K562 (cell line): Measurements from ENCODE around the gene DNAAF2. TPM values are rescaled to one million over a fixed set of nuclear protein-coding genes. Genes with fewer than 3 reads are reported as not detected.

Experiments used
- ATAC-seq: fragments of 200-7000 bp; cut with Tn5 transposase; 3 replicates; pipeline ENCODE4 v1.9.1; 2020; ENCODE audit warnings: moderate library complexity
- BruUV-seq: library from RNA; stranded (reverse); fragments of 400-500 nt; replicated peaks from 2 replicates; lab custom pipeline; 2021; lab: Mats Ljungman, UMichigan
- CTCF ChIA-PET: fragments of 300-600 bp; formaldehyde crosslinking; extraction: SDS; loops from one replicate; lab custom pipeline; 2021; ENCODE audit warnings: low intra/inter-chr PET ratio; lab: Yijun Ruan, JAX
- POLR2A ChIA-PET: fragments of 300-600, 350-650 bp; sonication (Branson Sonifier 250); formaldehyde crosslinking; extraction: SDS; loops from one replicate; lab custom pipeline; 2021; ENCODE audit warnings: antibody characterized with exemption, inconsistent platforms; lab: Yijun Ruan, JAX
- DNase-seq, 4 experiments: peaks; one replicate each; pipeline versions ENCODE4 v3.0.0 to v3.0.0-alpha.2; 2011 to 2018; ENCODE audit warnings: low spot score in 3 of 4, mixed read lengths in 3 of 4; ENCODE audit errors: extremely low read depth in 1 of 4
- FAIRE-seq: peaks from 2 replicates; lab custom pipeline; 2011; peaks lifted over from hg19 to GRCh38; lab: Jason Lieb, UNC
- H2AFZ ChIP-seq: 2 replicates; pipeline ENCODE4 v1.6.0; 2011; ENCODE audit warnings: low read depth, low read length, control low read depth, inconsistent platforms
- H3K27ac ChIP-seq: fragments of 200-600 bp; 3 replicates; pipeline ENCODE4 v1.8.0; 2011; ENCODE audit warnings: low read depth, mild to moderate bottlenecking, control low read depth, inconsistent platforms, low read length, moderate library complexity, mixed read lengths; ENCODE audit errors: extremely low read depth
- H3K27me3 ChIP-seq, 2 experiments: fragments of 300-600 bp in 1 of 2; 2 replicates in 1 of 2; 3 replicates in 1 of 2; pipeline versions ENCODE4 v1.6.0 to v1.8.0; 2011; ENCODE audit warnings: inconsistent platforms in 2 of 2, low read length in 2 of 2, mild to moderate bottlenecking in 1 of 2, mixed read lengths in 1 of 2, moderate library complexity in 1 of 2; ENCODE audit not compliant: control insufficient read depth in 2 of 2, insufficient read depth in 2 of 2
- H3K36me3 ChIP-seq: fragments of 300-600 bp; 3 replicates; pipeline ENCODE4 v1.8.0; 2011; ENCODE audit warnings: mild to moderate bottlenecking, low read length, inconsistent platforms; ENCODE audit not compliant: control insufficient read depth, insufficient read depth
- H3K4me1 ChIP-seq, 2 experiments: fragments of 200-600 bp in 1 of 2; replicated peaks in 1 of 2; 2 replicates in 1 of 2; 3 replicates in 1 of 2; pipeline versions ENCODE4 v1.5.1 to v1.8.0; 2011; ENCODE audit warnings: inconsistent platforms in 2 of 2, low read length in 2 of 2, mild to moderate bottlenecking in 1 of 2, mixed read lengths in 1 of 2, moderate library complexity in 1 of 2; ENCODE audit not compliant: control insufficient read depth in 2 of 2, insufficient read depth in 2 of 2
- H3K4me2 ChIP-seq: 2 replicates; pipeline ENCODE4 v1.6.1; 2011; ENCODE audit warnings: low read length, control low read depth, inconsistent platforms, mixed read lengths; ENCODE audit not compliant: insufficient read depth
- H3K4me3 ChIP-seq: fragments of 200-600 bp; sonication (generic), shearing (Covaris generic); 2 replicates; pipeline ENCODE4 v1.5.1; 2016; ENCODE audit warnings: control low read depth, inconsistent platforms
- H3K79me2 ChIP-seq: fragments of 200-600 bp; 3 replicates; pipeline ENCODE4 v1.8.0; 2011; ENCODE audit warnings: low read length, inconsistent platforms; ENCODE audit not compliant: control insufficient read depth, insufficient read depth
- H3K9ac ChIP-seq, 2 experiments: 2 replicates each; pipeline versions ENCODE4 v1.6.0 to v1.6.1; 2011; ENCODE audit warnings: low read depth in 2 of 2, low read length in 2 of 2, control low read depth in 1 of 2, inconsistent platforms in 1 of 2, mild to moderate bottlenecking in 1 of 2, mixed read lengths in 1 of 2; ENCODE audit not compliant: insufficient read depth in 1 of 2
- H3K9me1 ChIP-seq: one replicate; pipeline ENCODE4 v1.6.0; 2011; ENCODE audit warnings: inconsistent platforms, mild to moderate bottlenecking, low read length, moderate library complexity; ENCODE audit not compliant: control insufficient read depth, insufficient read depth
- H3K9me3 ChIP-seq: replicated peaks from 2 replicates; pipeline ENCODE4 v1.5.1; 2011; ENCODE audit warnings: low read depth, low read length, inconsistent platforms; ENCODE audit not compliant: control insufficient read depth, insufficient read depth
- H4K20me1 ChIP-seq: replicated peaks from 2 replicates; pipeline ENCODE4 v1.6.1; 2011; ENCODE audit warnings: low read length, inconsistent platforms, mixed read lengths; ENCODE audit not compliant: control insufficient read depth, insufficient read depth
- ARID2 ChIP-seq: fragments of 450-650 bp; IDR thresholded peaks from 2 replicates; pipeline ENCODE4 v1.6.1; 2017; ENCODE audit warnings: antibody characterized with exemption, mild to moderate bottlenecking
- C11orf30 ChIP-seq: fragments of 450-650 bp; IDR thresholded peaks from 2 replicates; pipeline ENCODE4 v1.6.1; 2016; ENCODE audit warnings: low read depth, mild to moderate bottlenecking
- E2F5 ChIP-seq: sonication (generic); formaldehyde crosslinking; IDR thresholded peaks from 2 replicates; pipeline ENCODE4 v1.8.0; 2022; ENCODE audit warnings: mild to moderate bottlenecking, missing genetic modification reagents
- POLR2B ChIP-seq: fragments of 450-650 bp; IDR thresholded peaks from 2 replicates; pipeline ENCODE4 v1.6.1; 2018; ENCODE audit warnings: low read depth; ENCODE audit not compliant: partially characterized antibody
- PREB ChIP-seq: sonication (generic); formaldehyde crosslinking; IDR thresholded peaks from 2 replicates; pipeline ENCODE4 v1.8.1; 2023; ENCODE audit warnings: mild to moderate bottlenecking, missing genetic modification reagents
- WGBS: fragments of 100-300 bp; shearing (Covaris generic); methylation state at CpG from one replicate; pipeline ENCODE4 v1.1.6; 2016; ENCODE audit warnings: low coverage, mixed read lengths; ENCODE audit not compliant: insufficient coverage; ENCODE audit errors: missing lambda C conversion rate; 5-methylcytosine and 5-hydroxymethylcytosine counted together
- in situ Hi-C: fragments of 300-500 bp; cut with MboI; formaldehyde crosslinking; loops from 4 replicates; pipeline ENCODE4 v1.15.0; 2018; ENCODE audit warnings: inconsistent platforms, mixed read lengths
- intact Hi-C: fragments of 100-400 bp; cut with micrococcal nuclease; formaldehyde crosslinking; loops from 2 replicates; pipeline ENCODE4 v1.14.2; 2022
- polyA plus RNA-seq, 8 experiments: library from polyadenylated mRNA; depleted of rRNA in 4 of 8; stranded (reverse) in 5 of 8; unstranded in 3 of 8; fragments of >200 nt; fragmentation: Nextera tagmentation in 2 of 8; fragmentation: Illumina TruSeq in 1 of 8; extraction: Ambion mirVana in 2 of 8; extraction: Trizol in 1 of 8; gene quantifications; 2 replicates each; pipeline versions ENCODE4 v1.2.1 to v1.2.3, GENCODE V29; 2011 to 2014; ENCODE audit warnings: inconsistent platforms in 1 of 8, missing spikeins in 1 of 8
- total RNA-seq, 7 experiments: library from RNA; depleted of rRNA in 6 of 7; stranded (reverse); fragments of >200 nt in 6 of 7; fragmentation: Illumina TruSeq in 2 of 7; extraction: Trizol in 2 of 7; gene quantifications; 2 replicates each; pipeline versions ENCODE4 v1.2.1 to v1.2.3, GENCODE V29; 2011 to 2021; ENCODE audit warnings: low replicate concordance in 1 of 7

Gene DNAAF2
- total and polyA plus RNA-seq, 9 of the 15 experiments (the other 6 are each of a cell fraction or from before 2014, with no cell fraction given) = 2.4 to 14.6 (median 11.1) TPM

GRCh38 chr14:49637534-49638078, 2.6 kb upstream of the DNAAF2 start:
- CTCF ChIA-PET = no interaction called here

More at GRCh38 chr14:49637534-49638078, 2.6 kb upstream of the DNAAF2 start:
- H3K4me3 ChIP-seq = no peak overlapping the region
- H3K4me2 ChIP-seq = no peak overlapping the region
- H3K27ac ChIP-seq = no peak overlapping the region
- H3K9me3 ChIP-seq = no peaks in the 10 kb centered on the region
- DNase-seq = no peak
- FAIRE-seq = no peak
- POLR2A ChIA-PET = interaction anchor here (1.1 to 1.7 kb wide), 2 partner anchors 9 to 130 kb away, joined by 4 to 5 read pairs; partner anchors contain the start of gene KLHDC2
- TF ChIP-seq ARID2 (no peak), POLR2B (no peak), E2F5 (no peak), C11orf30 (no peak), PREB (CRISPR knock-in tag) (no peak)
- no peaks in the 10 kb centered on the region for H3K27me3 ChIP-seq
- H2AFZ ChIP-seq = no peak overlapping the region
- no peaks in the 10 kb centered on the region for H3K9me1 ChIP-seq
- 98% methylated on average over 3 of the region's 3 CpGs for WGBS
- no peaks in the 10 kb centered on the region for H4K20me1 ChIP-seq
- peaks cover 91% of the 10 kb centered on the region for H3K79me2 ChIP-seq
- no peak for ATAC-seq
- intact Hi-C loops (no loop called here), in situ Hi-C loops (loop anchor here (25.0 kb wide), 1 partner anchor 475 kb away; the partner anchor contains the start of gene VCPKMT)
- peaks cover 42% of the 10 kb centered on the region for H3K36me3 ChIP-seq
- BruUV-seq = no TSS peak
- H3K9ac ChIP-seq = no peak overlapping the region
- H3K4me1 ChIP-seq = peaks cover 14 to 20% of the 10 kb centered on the region in 2 experiments; a peak in 4 of 5 replicates
